HG02571 (cell line): ENCODE measurements around the gene EPC1.
"Not testable (repeated sequence)": the region's sequence is repeated elsewhere in the genome, so short reads cannot be mapped to it uniquely, and the experiment has no call there.

Source experiments
- ATAC-seq: cut with Tn5 transposase; IDR thresholded peaks from one replicate; pipeline ENCODE4 v1.9.1; 2021; ENCODE audit warnings: mild to moderate bottlenecking, moderate library complexity; ENCODE audit not compliant: unreplicated experiment

EPC1 gene

DNA sequence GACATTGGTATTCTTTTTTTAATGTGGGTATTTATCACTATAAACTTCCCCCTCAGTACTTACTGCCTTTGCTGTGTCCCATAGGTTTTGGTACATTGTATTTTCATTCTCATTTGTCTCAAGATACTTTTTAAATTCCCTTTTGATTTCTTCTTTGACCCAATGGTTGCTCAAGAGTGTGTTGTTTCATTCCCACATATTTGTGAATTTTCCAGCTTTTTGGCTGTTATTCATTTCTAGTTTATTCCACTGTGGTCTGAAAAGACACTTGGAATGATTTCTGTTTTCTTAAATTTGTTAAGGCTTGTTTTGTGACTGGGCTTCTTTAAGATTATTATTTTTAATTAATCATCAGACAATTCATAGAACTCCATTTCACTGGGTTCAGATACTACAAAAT is 105.0 kb downstream of the EPC1 start:
- ATAC-seq: no peak

DNA sequence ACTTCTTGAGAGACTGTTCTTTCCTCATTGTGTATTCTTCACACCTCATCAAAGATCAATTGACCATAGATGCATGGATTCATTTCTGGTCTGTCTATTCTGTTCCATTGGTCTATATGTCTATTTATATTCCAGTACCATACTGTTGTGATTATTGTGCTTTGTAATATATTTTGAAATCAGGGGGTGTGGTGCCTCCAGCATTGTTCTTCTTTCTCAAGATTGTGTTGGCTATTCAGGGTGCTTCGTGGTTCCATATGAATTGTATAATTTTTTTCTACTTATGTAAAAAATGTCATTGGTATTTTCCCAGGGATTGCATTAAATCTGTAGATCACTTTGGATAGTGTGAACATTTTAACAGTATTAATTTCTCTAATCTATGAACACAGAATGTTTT is 106.5 kb downstream of the EPC1 start:
- no peak for ATAC-seq

GRCh38 chr10:32239769-32240168 is 107.2 kb downstream of the EPC1 start:
- ATAC-seq: no peak

GRCh38 chr10:32237644-32238345 is 109.2 kb downstream of the EPC1 start:
- no peak for ATAC-seq

GRCh38 chr10:32234471-32234870 is 112.5 kb downstream of the EPC1 start:
- ATAC-seq: no peak

- not testable (repeated sequence) for ATAC-seq
Measured at GRCh38 chr10:32233375-32233774, 113.6 kb downstream of the EPC1 start.

GRCh38 chr10:32232378-32232777 is 114.6 kb downstream of the EPC1 start:
- ATAC-seq: no peak

DNA sequence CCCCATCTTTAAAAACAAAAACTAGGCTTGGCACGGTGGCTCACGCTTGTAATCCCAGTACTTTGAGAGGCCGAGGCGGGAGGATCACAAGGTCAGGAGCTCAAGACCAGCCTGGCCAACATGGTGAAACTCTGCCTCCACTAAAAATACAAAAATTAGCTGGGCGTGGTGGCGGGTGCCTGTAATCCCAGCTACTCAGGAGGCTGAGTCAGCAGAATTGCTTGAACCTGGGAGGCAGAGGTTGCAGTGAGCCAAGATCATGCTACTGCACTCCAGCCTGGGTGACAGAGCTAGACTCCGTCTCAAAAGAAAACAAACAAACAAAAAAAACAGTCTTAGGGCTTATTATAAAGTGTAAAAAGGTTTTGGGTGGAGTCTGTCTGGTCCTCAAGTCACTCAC is 117.2 kb downstream of the EPC1 start:
- not testable (repeated sequence) for ATAC-seq

GRCh38 chr10:32229170-32229569 is 117.8 kb downstream of the EPC1 start:
- ATAC-seq: no peak

GRCh38 chr10:32227802-32228201 is 119.2 kb downstream of the EPC1 start:
- ATAC-seq: no peak

DNA sequence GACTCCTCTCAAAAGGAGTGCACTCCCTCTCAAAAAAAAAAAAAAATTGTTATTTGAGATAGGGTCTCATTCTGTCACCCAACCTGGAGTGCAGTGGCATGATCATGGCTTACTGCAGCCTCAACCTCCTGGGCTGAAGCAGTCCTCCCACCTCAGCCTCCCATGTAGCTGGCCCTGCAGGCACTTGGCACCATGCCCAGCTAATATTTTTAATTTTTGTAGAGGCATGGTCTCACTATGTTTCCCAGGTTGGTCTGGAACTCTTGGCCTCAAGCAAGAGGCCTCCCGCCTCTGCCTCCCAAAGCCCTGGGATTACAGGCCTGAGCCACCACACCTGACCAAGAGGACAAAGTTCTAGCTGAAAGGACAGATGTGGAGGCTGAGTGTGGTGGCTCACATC is 120.3 kb downstream of the EPC1 start:
- ATAC-seq: no peak

- no peak for ATAC-seq
Measured at GRCh38 chr10:32225976-32226375, 121.0 kb downstream of the EPC1 start.

- ATAC-seq: not testable (repeated sequence)
Measured at GRCh38 chr10:32222376-32222775, 124.6 kb downstream of the EPC1 start.

DNA sequence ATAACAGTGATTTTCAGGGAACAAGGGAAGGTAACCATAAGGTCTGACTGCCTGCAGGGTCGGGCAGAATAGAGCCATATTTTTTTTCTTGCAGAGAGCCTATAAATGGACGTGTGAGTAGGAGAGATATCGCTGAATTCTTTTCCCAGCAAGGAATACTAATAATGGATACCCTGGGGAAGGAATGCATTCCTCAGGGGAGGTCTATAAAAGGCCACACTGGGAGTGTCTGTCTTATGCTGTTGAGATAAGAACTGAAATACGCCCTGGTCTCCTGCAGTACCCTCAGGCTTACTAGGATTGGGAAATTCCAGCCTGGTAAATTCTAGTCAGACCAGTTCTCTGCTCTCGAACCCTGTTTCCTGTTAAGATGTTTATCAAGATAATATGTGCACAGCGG is 127.8 kb downstream of the EPC1 start:
- not testable (repeated sequence) for ATAC-seq

DNA sequence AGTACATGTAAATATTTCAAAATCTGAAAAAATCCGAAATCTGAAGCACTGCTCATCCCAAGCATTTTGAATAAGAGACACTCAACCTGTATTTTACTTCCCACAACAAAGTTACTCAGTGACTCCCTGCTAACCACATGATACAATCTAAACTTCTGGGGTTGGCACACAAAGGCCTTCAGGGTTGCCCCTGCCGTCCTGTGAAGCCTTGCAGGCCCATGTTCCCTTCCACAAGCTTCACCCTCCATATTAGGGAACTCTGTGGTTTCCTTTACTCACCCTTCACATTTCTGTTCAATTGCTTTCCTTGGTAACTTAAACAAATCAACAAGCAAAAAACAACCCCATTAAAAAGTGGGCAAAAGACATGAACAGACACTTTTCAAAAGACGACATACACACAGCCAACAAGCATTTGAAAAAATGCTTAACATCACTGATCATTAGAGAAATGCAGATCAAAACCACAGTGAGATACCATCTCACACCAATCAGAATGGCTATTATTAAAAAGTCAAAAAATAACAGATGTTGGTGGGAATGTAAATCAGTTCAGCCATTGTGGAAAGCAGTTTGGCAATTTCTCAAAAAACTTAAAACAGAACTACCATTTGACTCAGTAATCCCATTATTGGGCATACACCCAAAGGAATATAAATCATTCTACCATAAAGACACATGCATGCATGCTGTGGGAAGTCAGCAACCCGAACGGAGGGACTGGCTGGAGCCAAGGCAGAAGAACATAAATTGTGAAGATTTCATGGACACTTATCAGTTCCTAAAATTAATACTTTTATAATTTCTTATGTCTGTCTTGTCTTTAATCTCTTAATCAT is 128.5 kb downstream of the EPC1 start:
- ATAC-seq: not testable (repeated sequence)
